Stimulated activated CD8-positive, alpha-beta memory T cell treated with anti-CD3 and anti-CD28 coated beads, Interleukin-4, amount 100 ng/mL, for 4 hours (primary cell): ENCODE results near the gene ZNF44.
"Not testable (repeated sequence)": the region's sequence is repeated elsewhere in the genome, so short reads cannot be mapped to it uniquely, and the experiment has no call there.

Experiments
- DNase-seq, 2 donors: peaks; one replicate each; pipeline ENCODE4 v3.0.0-alpha.2; 2020; ENCODE audit warnings: low read depth in 2 of 2, low spot score in 1 of 2

The ZNF44 gene

GRCh38 chr19:12294249-12295158 is at the start of gene ZNF44:
TSS of gene ZNF44 (minus strand) at chr19:12294883. CDS start at chr19:12294694, 189 bp downstream.
- DNase-seq, result peak; percentile 89 to 92

DNA sequence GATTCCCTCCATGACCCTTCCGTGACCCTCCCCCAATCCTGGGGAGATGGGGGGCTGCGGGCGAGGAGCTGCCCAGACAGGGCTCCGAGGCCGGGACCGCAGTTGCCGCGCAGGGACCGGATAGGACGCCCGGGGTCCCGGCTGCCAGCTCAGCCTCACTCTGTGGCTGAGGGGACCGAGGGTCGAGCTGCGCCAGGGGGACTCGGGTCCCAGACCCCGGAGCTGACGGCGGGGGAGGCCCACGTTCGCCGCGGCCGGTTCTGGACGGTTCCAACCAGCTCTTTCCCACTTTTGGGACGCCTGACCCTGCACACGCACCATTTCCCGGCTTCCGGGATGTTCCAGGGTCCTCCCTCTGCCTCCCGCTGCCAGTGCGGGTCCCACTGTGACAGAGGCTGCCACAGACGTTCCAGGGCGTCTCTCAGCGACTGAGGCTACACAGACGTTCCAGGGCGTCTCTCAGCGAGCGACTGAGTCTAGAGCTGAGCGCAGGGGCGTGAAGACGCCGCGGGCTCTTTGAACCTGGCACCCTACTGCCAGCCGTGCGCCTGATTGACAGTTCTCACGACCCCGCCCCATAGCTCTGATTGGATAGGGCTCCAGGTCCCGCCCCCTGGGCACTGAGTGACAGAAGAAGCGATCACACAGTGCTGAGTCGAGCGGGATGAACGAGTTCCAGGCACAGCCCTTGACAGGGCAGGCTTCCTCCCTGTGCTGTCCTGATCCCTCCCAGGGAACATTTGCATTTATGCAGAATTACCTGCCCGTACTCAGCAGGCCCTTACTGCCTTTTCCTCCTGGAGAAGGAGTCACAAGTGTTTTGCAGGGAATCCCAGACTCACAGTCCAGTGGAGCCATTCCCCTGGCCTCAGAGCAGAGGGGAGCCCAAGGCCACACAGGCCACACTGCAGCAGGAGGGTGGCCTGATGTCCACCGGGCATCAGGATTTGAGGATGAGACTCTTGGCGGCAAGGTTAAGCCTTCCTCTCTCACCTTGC is 38.8 kb upstream of the ZNF44 start, which contains the start of gene ZNF563:
ZNF563 (minus strand) TSS at position 472 of the 998 bp plus-strand sequence; CDS start at position 321, 151 bp downstream.
- DNase-seq, result peak; percentile 96

GRCh38 chr19:12331211-12331941 is 36.7 kb upstream of the ZNF44 start:
- DNase-seq, result peak; percentile 54 to 73

- DNase-seq, result no peak
Observed at GRCh38 chr19:12330340-12330739, 35.7 kb upstream of the ZNF44 start.

DNA sequence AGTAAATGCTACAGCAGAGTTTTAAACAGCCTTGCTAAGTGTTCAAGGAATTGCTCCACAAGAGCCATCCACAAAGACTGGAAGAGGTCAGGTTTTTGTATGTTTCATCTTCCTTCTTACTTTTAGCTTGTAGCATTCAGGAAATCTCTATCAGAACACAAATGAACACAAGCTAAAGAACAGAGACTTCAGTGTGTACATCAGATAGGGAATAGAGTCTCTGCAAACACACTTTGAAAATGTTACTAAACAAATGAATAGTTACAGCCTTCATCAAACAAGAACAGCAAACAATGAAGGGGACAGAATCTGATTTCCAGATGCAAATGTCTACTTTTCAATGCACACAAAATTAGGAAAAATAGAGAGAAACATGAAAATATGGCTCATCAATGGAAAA is 31.0 kb upstream of the ZNF44 start:
- DNase-seq, result no peak

GRCh38 chr19:12318782-12319413 is 24.2 kb upstream of the ZNF44 start:
- DNase-seq, result no peak

GRCh38 chr19:12314553-12314952 is 19.9 kb upstream of the ZNF44 start:
- DNase-seq, result no peak

GRCh38 chr19:12308891-12309290 is 14.2 kb upstream of the ZNF44 start:
- not testable (repeated sequence) for DNase-seq

- DNase-seq, result no peak
Observed at GRCh38 chr19:12295191-12295590, 508 bp upstream of the ZNF44 start.

DNA sequence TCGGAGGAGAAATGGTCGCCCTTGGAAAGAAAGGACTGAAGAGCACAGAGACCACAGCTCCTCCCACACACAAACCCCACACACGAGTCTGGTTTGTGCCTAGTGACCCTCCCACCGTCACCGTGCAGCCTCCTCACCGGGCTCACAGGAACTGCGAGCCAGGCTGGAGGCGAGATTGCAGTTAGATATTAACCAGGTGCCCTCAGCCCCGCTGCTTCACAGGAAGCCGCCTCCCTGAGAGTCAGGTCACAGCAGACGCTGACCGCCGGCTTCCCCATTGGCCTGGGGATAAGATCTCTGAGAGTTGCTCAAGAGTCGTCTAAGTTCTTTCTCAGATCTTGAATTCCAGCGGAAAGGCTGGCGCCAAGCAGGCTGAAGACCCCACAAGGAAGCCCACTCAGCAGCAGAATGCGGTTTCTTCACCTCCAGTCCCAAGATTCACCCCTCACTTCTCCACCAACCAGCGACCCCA is 870 bp downstream of the ZNF44 start:
- peak in 1 of 2 donors; percentile 31 for DNase-seq

DNA sequence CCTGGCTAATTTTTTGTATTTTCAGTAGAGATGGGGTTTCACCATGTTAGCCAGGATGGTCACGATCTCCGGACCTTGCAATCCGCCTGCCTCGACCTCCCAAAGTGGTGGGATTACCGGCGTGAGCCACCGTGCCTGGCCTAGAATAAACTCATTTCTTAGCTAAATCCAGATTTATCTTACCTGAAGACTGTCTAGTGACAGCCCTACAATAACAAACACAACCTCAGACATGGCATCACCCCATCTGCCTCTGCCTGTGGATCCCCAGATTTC is 5.0 kb downstream of the ZNF44 start:
- DNase-seq, result no peak

GRCh38 chr19:12287958-12288500 is 6.7 kb downstream of the ZNF44 start:
- no peak for DNase-seq

- no peak for DNase-seq
Observed at GRCh38 chr19:12284631-12285030, 10.1 kb downstream of the ZNF44 start.

DNA sequence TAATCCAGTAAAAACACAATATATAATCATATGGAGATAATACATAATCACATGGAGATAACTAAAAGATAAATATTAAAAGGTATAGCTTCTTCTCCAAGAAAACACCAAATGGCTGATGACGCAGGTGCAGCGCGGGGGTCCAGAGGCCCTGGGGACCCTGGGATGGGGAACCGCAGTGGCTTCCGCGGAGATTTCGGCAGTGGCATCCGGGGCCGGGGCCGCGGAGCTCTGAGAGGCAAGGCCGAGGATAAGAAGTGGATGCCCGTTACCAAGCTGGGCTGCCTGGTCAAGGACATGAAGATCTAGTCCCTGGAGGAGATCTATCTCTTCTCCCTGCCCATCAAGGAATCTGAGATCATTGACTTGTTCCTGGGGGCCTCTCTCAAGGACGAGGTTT is 10.5 kb downstream of the ZNF44 start:
- no peak for DNase-seq

DNA sequence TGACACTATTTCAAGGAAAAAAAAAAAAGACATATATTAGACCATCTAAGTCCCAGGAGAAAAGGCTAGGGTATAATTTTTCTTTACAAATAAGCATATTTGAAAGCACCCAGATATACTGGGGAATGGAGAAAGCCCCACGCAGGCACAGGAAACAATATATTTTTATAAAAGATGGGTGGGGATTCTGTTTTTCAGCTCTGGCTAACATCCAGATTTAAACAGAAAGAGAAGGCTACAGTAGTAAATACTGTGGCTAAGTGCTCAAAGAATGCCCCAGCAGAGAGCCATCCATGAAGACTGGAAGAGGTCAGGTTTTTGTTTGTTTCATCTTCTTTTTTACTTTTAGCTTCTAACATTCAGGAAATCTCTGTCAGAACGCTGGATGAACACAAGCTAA is 16.0 kb downstream of the ZNF44 start:
- no peak for DNase-seq

DNA sequence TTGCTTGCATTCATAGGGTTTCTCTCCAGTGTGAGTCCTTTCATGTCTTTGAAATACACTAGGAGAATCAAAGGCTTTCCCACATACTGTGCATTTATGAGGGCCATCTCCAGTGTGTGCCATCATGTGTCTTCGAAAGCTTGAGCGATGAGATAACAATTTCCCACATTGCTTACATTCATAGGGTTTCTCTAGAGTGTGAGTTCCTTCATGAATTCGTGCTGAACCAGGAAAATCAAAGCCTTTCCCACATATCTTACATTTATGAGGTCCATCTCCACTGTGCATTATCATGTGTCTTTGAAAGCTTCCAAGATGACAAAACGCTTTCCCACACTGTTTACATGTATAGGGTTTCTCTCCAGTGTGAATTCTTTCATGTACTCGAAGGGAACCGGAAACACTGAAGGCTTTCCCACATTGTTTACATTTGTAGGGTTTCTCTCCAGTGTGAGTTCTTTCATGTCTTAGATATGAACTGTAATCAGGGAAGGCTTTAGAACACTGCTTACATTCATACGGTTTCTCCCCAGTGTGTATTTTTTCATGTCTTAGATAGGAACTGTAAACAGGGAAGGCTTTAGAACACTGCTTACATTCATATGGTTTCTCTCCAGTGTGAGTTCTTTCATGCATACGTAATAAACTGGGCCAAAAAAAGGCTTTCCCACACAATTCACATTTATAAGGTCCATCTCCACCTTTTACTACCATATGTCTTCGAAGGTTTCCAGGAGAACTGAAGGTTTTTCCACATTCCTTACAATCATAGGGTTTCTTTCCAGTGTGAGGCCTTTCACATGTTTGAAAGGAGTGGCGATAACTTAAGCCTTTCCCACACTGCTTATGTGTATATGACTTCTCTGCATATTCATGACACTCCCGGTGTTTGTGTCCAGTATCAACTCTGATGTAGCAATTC is 21.4 kb downstream of the ZNF44 start:
- no peak for DNase-seq

- no peak for DNase-seq
Observed at GRCh38 chr19:12272386-12272785, 22.3 kb downstream of the ZNF44 start.

DNA sequence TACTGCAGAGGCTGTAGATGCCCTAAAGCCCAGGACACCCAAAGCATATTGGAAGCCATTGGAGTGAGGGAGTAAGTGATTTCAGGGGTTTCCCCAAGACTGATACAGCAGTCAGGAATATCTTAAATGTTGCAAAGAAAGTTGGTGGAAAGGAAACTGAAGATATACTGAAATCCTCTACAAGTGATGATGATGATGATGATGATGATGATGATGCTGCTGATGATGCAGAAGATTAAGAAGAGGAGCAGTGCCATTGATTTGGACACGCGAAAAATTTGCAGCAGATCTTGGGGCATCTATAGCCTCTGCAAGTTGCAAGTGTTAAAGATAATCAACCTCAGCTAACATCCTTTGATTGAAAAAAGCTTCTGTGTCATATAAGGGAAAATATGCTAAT is 23.8 kb downstream of the ZNF44 start:
- no peak for DNase-seq
